ENCODE measurements around the gene ZBTB8OS. TPM values are rescaled to one million over a fixed set of nuclear protein-coding genes. Genes with fewer than 3 reads are reported as not detected.

ZBTB8OS gene
- total and polyA plus RNA-seq, 2 of the 8 experiments (the other 6 are each of a cell fraction or from before 2014, with no cell fraction given) = 68.0 to 74.2 TPM

DNA sequence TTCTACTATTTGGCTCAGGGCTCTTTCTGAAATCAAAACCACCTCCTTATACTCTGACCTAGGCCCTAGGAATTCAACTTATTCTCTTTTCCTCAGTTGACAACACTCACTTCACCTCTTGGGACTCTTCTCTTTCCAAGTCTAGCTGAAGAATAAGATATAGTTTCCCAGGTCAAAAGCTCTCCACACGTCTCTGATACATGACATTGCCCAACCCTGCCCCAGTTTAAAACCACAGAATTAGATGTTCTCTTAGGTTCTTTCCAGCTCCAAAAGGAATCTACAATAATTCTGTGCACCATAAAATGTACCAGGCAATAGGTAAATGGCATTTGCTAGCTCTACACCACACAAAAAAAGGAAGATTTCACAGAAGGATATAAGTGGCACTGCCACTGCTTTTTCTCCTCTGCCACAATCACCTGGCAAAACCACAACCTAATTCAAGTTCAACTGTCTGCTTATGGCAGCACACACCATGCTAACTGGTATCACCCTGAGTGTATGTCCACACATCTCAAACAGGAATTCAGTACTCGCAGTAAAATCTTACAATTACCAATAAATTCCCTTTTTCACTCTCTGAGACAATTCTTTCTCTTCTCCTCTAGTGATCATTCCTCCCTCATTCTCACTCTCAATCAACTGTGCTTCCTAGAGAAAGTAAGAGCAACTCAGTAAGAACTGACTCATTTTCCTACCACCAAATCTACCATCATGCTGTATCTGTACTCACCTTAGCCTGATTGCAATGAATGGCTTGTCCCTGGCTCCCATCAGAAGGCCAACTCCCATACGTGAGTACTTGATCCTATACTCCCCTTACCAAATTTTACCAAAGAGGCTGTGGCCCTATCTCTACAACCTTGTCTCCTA, 27.3 kb downstream of the ZBTB8OS start:
- Histone ChIP-seq H3K27me3 (replicated peaks in 1 of 4; ENCODE audit: control insufficient read depth in 3 of 4, extremely low read depth in 1 of 4, insufficient read depth in 3 of 4, low read length in 3 of 4) (no peaks in the 10 kb centered on the region), H3K27ac (ENCODE audit: low read depth, low read length) (no peak overlapping the region), H2AFZ (ENCODE audit: low read length) (no peak overlapping the region), H3K14ac (ENCODE audit: insufficient read length) (no peak overlapping the region), H3K23ac (ENCODE audit: insufficient read length) (no peak overlapping the region), H3K36me3 (ENCODE audit: control insufficient read depth in 2 of 4, insufficient read depth in 4 of 4, low read length in 3 of 4) (peaks cover 0 to 17% (median 3%) of the 10 kb centered on the region in 4 experiments; a peak in 3 of 8 replicates), H3K79me2 (ENCODE audit: control insufficient read depth in 1 of 2, insufficient read depth in 2 of 2, low read length in 2 of 2) (no peaks in the 10 kb centered on the region), H4K20me1 (replicated peaks in 1 of 2; ENCODE audit: control insufficient read depth in 1 of 2, insufficient read depth in 2 of 2, low read length in 2 of 2) (no peaks in the 10 kb centered on the region), H2BK15ac (ENCODE audit: low read length) (no peak overlapping the region), H2BK5ac (ENCODE audit: low read depth, low read length) (no peak overlapping the region), H3K56ac (replicated peaks; ENCODE audit: insufficient read length, low read depth, low read length) (no peak overlapping the region), H3K9ac (replicated peaks in 1 of 4; ENCODE audit: extremely low read depth in 1 of 4, low read depth in 3 of 4, low read length in 3 of 4) (no peak overlapping the region), H3K4me1 (replicated peaks in 1 of 4; ENCODE audit: control insufficient read depth in 3 of 4, insufficient read depth in 4 of 4, low read length in 3 of 4) (no peaks in the 10 kb centered on the region), H3K4ac (replicated peaks; ENCODE audit: insufficient read length, low read depth, low read length) (no peak overlapping the region), H2BK20ac (ENCODE audit: low read length) (no peak overlapping the region; the same call in 1 of the 2 replicates), H3K4me3 (ENCODE audit: extremely low read depth in 1 of 4, insufficient read depth in 2 of 4, low read depth in 3 of 4, low read length in 4 of 4) (no peak overlapping the region), H4K5ac (ENCODE audit: insufficient read length, low read depth, low read length) (no peak overlapping the region), H2AK5ac (ENCODE audit: low read depth, low read length) (no peak overlapping the region), H3K23me2 (ENCODE audit: low read depth, low read length) (no peaks in the 10 kb centered on the region), H3K4me2 (ENCODE audit: insufficient read depth in 1 of 2, low read depth in 2 of 2, low read length in 2 of 2) (no peak overlapping the region), H4K91ac (replicated peaks; ENCODE audit: insufficient read length, low read length) (no peak overlapping the region), H2BK12ac (ENCODE audit: low read depth, low read length) (no peak overlapping the region), H3K18ac (ENCODE audit: extremely low read depth, low read length) (no peak overlapping the region), H4K8ac (ENCODE audit: extremely low read depth, insufficient read depth, low read length) (no peak overlapping the region), H2BK120ac (replicated peaks; ENCODE audit: low read depth, low read length) (no peak overlapping the region), H3K9me3 (ENCODE audit: insufficient read depth in 2 of 2, low read depth in 1 of 2, low read length in 1 of 2) (no peaks in the 10 kb centered on the region), H3K79me1 (ENCODE audit: low read depth, low read length) (no peaks in the 10 kb centered on the region)
- ChIA-PET CTCF (ENCODE audit: partially characterized antibody) (interaction anchor here (0.6 to 0.8 kb wide), 2 partner anchors 222 to 553 kb away, joined by 3 read pairs; no protein-coding TSS in a partner anchor), POLR2A (ENCODE audit: partially characterized antibody) (interaction anchor here (0.6 to 3.0 kb wide), 8 partner anchors 9 to 184 kb away, joined by 3 to 12 read pairs (median 3); partner anchors contain the start of genes RBBP4 and ZBTB8OS)
- no peak for TF ChIP-seq POLR2AphosphoS5 (IDR thresholded peaks at IDR 0.05; ENCODE audit: low read depth, low read length)
- TF ChIP-seq, protein P1, sequence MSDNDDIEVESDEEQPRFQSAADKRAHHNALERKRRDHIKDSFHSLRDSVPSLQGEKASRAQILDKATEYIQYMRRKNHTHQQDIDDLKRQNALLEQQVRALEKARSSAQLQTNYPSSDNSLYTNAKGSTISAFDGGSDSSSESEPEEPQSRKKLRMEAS (IDR thresholded peaks at IDR 0.05) = no peak
- 75% methylated on average over 3 of the region's 3 CpGs; no CpG with 5 or more reads in 1 of the 2 experiments for WGBS, 2 experiments (ENCODE audit: extremely low coverage in 1 of 2, insufficient coverage in 1 of 2, insufficient read length in 1 of 2, insufficient replicate concordance in 2 of 2, low coverage in 1 of 2, low lambda C conversion rate in 2 of 2, missing lambda C conversion rate in 1 of 2)
- FAIRE-seq = no peak
- no peak for DNase-seq (ENCODE audit: low read depth in 1 of 2, low spot score in 2 of 2)

All from H1 (cell line).